HEK293T (cell line): Measurements from ENCODE around the gene IL6R.

Experiments used
- BHLHE40 ChIP-seq: fragments of 450-650 bp; IDR thresholded peaks from 2 replicates; pipeline ENCODE4 v1.6.1; 2016; ENCODE audit warnings: mild to moderate bottlenecking, moderate library complexity, borderline replicate concordance
- FOXA1 ChIP-seq: fragments of 450-650 bp; IDR thresholded peaks from 2 replicates; pipeline ENCODE4 v1.6.1; 2016; ENCODE audit warnings: mild to moderate bottlenecking
- FOXK2 ChIP-seq: fragments of 450-650 bp; IDR thresholded peaks from 2 replicates; pipeline ENCODE4 v1.6.1; 2016; ENCODE audit warnings: mild to moderate bottlenecking
- FOXM1 ChIP-seq: fragments of 450-650 bp; IDR thresholded peaks from 2 replicates; pipeline ENCODE4 v1.6.1; 2017; ENCODE audit warnings: mild to moderate bottlenecking, borderline replicate concordance
- NFRKB ChIP-seq: fragments of 450-650 bp; IDR thresholded peaks from 2 replicates; pipeline ENCODE4 v1.6.1; 2016; ENCODE audit warnings: mild to moderate bottlenecking, moderate library complexity
- SUZ12 ChIP-seq: fragments of 450-650 bp; IDR thresholded peaks from 2 replicates; pipeline ENCODE4 v1.6.1; 2016; ENCODE audit warnings: mild to moderate bottlenecking

DNA sequence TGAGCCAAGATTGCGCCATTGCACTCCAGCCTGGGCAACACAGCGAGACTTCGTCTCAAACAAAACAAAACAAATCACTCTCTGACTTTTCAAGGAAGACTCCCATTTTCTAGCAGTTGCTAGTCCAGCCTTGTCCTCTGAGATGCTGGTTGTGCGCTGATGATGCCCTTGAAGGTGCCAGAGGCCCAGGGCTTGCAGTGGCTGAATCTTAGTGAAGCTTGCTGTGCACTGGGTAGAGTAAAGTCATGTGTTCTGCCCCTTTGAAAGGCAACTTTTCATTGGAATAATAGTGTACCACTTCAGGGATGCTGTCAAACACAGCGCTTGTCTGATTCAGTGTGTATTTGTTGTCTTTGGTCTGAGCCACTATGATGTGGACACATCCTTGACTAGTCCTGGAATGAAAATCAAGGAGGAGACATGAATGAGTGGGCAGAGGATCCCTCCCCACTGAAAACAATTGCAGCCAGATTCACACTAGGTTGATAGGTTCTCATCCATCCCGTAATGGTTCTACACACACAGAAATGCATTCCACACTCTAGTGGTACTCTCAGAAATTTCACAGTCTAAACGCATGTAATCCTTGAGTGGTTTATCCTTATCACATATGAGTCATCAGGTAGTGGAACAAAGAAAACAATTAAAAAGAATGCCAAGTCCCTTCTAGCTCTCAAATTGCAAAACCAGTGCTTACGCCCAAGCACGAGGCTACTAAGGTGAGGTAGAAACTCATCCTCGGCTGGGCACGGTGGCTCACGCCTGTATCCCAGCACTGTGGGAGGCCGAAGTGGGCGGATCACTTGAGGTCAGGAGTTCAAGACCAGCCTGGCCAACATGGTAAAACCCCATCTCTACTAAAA lies 79.0 kb downstream of the IL6R start:
- TF ChIP-seq SUZ12: no peak
- TF ChIP-seq BHLHE40: no peak
- TF ChIP-seq FOXA1: no peak
- no peak for TF ChIP-seq NFRKB
- no peak for TF ChIP-seq FOXK2
- TF ChIP-seq FOXM1: no peak
